Measurements from ENCODE around the gene WDR62. TPM values are rescaled to one million over a fixed set of nuclear protein-coding genes. Genes with fewer than 3 reads are reported as not detected.

WDR62 gene
- total RNA-seq, 4 donors from 2014 or later = 0.78 to 1.8 (median 0.84) TPM

GRCh38 chr19:36058481-36059179, 3.9 kb downstream of the WDR62 start:
- no peaks in the 10 kb centered on the region for H3K27me3 ChIP-seq
- TF ChIP-seq POLR2A (IDR thresholded peaks at IDR 0.05) = no peak
- TF ChIP-seq CTCF (IDR thresholded peaks at IDR 0.05) = no peak
- H3K4me1 ChIP-seq = peaks cover 6 to 8% of the 10 kb centered on the region in 2 donors
- H3K4me3 ChIP-seq (replicated peaks in 1 of 3) = no peak overlapping the region
- no peak for DNase-seq
- no peaks in the 10 kb centered on the region for H3K36me3 ChIP-seq
- WGBS, 2 donors = 92 to 96% methylated on average over 9 to 12 of the region's 12 CpGs
- no peaks in the 10 kb centered on the region for H3K9me3 ChIP-seq
- intact Hi-C loops (cut with DNase I) = loop anchor here (5.0 kb wide), 1 partner anchor 54 kb away; the partner anchor contains the start of genes OVOL3 and POLR2I
- H3K27ac ChIP-seq = no peak overlapping the region

GRCh38 chr19:36059180-36059910, 4.6 kb downstream of the WDR62 start:
- 88 to 93% methylated on average over 6 of the region's 6 CpGs for WGBS, 2 donors
- no peak for DNase-seq
- no peaks in the 10 kb centered on the region for H3K9me3 ChIP-seq
- no peaks in the 10 kb centered on the region for H3K27me3 ChIP-seq
- no peak for TF ChIP-seq CTCF (IDR thresholded peaks at IDR 0.05)
- TF ChIP-seq POLR2A (IDR thresholded peaks at IDR 0.05) = no peak
- H3K36me3 ChIP-seq = no peaks in the 10 kb centered on the region
- intact Hi-C loops (cut with DNase I) = loop anchor here (5.0 kb wide), 1 partner anchor 53 kb away; the partner anchor contains the start of genes OVOL3 and POLR2I
- H3K4me3 ChIP-seq (replicated peaks in 1 of 3) = no peak overlapping the region
- no peak overlapping the region for H3K27ac ChIP-seq
- peaks cover 6 to 8% of the 10 kb centered on the region in 2 donors for H3K4me1 ChIP-seq

- peaks cover under 1 to 2% of the 10 kb centered on the region in 2 donors for H3K4me1 ChIP-seq
- intact Hi-C loops (cut with DNase I) = no loop called here
- TF ChIP-seq CTCF (IDR thresholded peaks at IDR 0.05) = peak in 1 of 6 experiments; percentile 22
- TF ChIP-seq POLR2A (IDR thresholded peaks at IDR 0.05) = no peak
- no peaks in the 10 kb centered on the region for H3K27me3 ChIP-seq
- WGBS, 2 donors = 87 to 89% methylated on average over 4 of the region's 4 CpGs
- no peak overlapping the region for H3K4me3 ChIP-seq (replicated peaks in 1 of 3)
- DNase-seq = no peak
- H3K27ac ChIP-seq = no peak overlapping the region
- H3K9me3 ChIP-seq = no peaks in the 10 kb centered on the region
- H3K36me3 ChIP-seq = no peaks in the 10 kb centered on the region
These were observed 5.7 kb downstream of the WDR62 start for GRCh38 chr19:36060430-36060829.

- H3K27me3 ChIP-seq = no peaks in the 10 kb centered on the region
- H3K36me3 ChIP-seq = no peaks in the 10 kb centered on the region
- DNase-seq = no peak
- WGBS, 2 donors = 92 to 100% methylated on average over 1 to 2 of the region's 2 CpGs
- H3K9me3 ChIP-seq = no peaks in the 10 kb centered on the region
- H3K4me3 ChIP-seq (replicated peaks in 1 of 3) = no peak overlapping the region
- no peak overlapping the region for H3K27ac ChIP-seq
- TF ChIP-seq CTCF (IDR thresholded peaks at IDR 0.05) (no peak), POLR2A (IDR thresholded peaks at IDR 0.05) (no peak)
- intact Hi-C loops (cut with DNase I) = no loop called here
- H3K4me1 ChIP-seq = no peaks in the 10 kb centered on the region
These were observed 6.7 kb downstream of the WDR62 start for GRCh38 chr19:36061367-36061766.

GRCh38 chr19:36064826-36065225, 10.1 kb downstream of the WDR62 start:
- H3K27me3 ChIP-seq = no peaks in the 10 kb centered on the region
- no peak for TF ChIP-seq CTCF (IDR thresholded peaks at IDR 0.05)
- no peak for TF ChIP-seq POLR2A (IDR thresholded peaks at IDR 0.05)
- H3K9me3 ChIP-seq = no peaks in the 10 kb centered on the region
- DNase-seq = no peak
- 96 to 97% methylated on average over 8 of the region's 8 CpGs for WGBS, 2 donors
- H3K36me3 ChIP-seq = no peaks in the 10 kb centered on the region
- H3K4me1 ChIP-seq = no peaks in the 10 kb centered on the region
- intact Hi-C loops (cut with DNase I) = no loop called here
- no peak overlapping the region for H3K4me3 ChIP-seq (replicated peaks in 1 of 3)
- H3K27ac ChIP-seq = no peak overlapping the region
